NCI-H2029 (cell line): ENCODE data around the gene ALG1.
"Not testable (repeated sequence)": the region's sequence is repeated elsewhere in the genome, so short reads cannot be mapped to it uniquely, and the experiment has no call there.

Experiments used
- DNase-seq: peaks from one replicate; lab custom pipeline; 2025; lab: John Stamatoyannopoulos, UW

The ALG1 gene

GRCh38 chr16:5073771-5074170 is 2.1 kb downstream of the ALG1 start:
- not testable (repeated sequence) for DNase-seq

GRCh38 chr16:5075637-5076036 is 4.0 kb downstream of the ALG1 start:
- DNase-seq, result no peak

- DNase-seq, result no peak
These were observed 5.7 kb downstream of the ALG1 start for GRCh38 chr16:5077304-5077703.

- no peak for DNase-seq
These were observed 7.0 kb downstream of the ALG1 start for GRCh38 chr16:5078626-5079025.

- not testable (repeated sequence) for DNase-seq
These were observed 8.8 kb downstream of the ALG1 start for GRCh38 chr16:5080461-5080860.

- DNase-seq, result not testable (repeated sequence)
These were observed 9.4 kb downstream of the ALG1 start for GRCh38 chr16:5080996-5081395.

- DNase-seq, result not testable (repeated sequence)
These were observed 12.0 kb downstream of the ALG1 start for GRCh38 chr16:5083646-5084045.

- DNase-seq, result not testable (repeated sequence)
These were observed 12.6 kb downstream of the ALG1 start for GRCh38 chr16:5084099-5084731.

- DNase-seq, result not testable (repeated sequence)
These were observed 13.2 kb downstream of the ALG1 start for GRCh38 chr16:5084802-5085201.

- DNase-seq, result not testable (repeated sequence)
These were observed 14.1 kb downstream of the ALG1 start for GRCh38 chr16:5085716-5086115.

GRCh38 chr16:5088086-5088790 is 16.6 kb downstream of the ALG1 start:
- not testable (repeated sequence) for DNase-seq

- not testable (repeated sequence) for DNase-seq
These were observed 17.3 kb downstream of the ALG1 start for GRCh38 chr16:5088936-5089335.

- not testable (repeated sequence) for DNase-seq
These were observed 18.4 kb downstream of the ALG1 start for GRCh38 chr16:5089911-5090555.

- DNase-seq, result not testable (repeated sequence)
These were observed 18.9 kb downstream of the ALG1 start for GRCh38 chr16:5090592-5090991.

- not testable (repeated sequence) for DNase-seq
These were observed 21.4 kb downstream of the ALG1 start for GRCh38 chr16:5093081-5093480.

- DNase-seq, result not testable (repeated sequence)
These were observed 22.1 kb downstream of the ALG1 start for GRCh38 chr16:5093746-5094145.

GRCh38 chr16:5095145-5095830 is 23.6 kb downstream of the ALG1 start:
- not testable (repeated sequence) for DNase-seq

GRCh38 chr16:5096437-5097060 is 24.9 kb downstream of the ALG1 start:
- not testable (repeated sequence) for DNase-seq

GRCh38 chr16:5097061-5097469 is 25.4 kb downstream of the ALG1 start:
- DNase-seq, result not testable (repeated sequence)

GRCh38 chr16:5097470-5098220 is 26.0 kb downstream of the ALG1 start, which contains the start of gene EEF2KMT:
Gene EEF2KMT (minus strand): TSS chr16:5097795. CDS start chr16:5097739, 56 bp downstream.
- DNase-seq, result peak; percentile 98
